PFSK-1 (cell line): Measurements from ENCODE around the gene ERFE.

Experiments used
- FOXP2 ChIP-seq: optimal IDR thresholded peaks from 2 replicates; pipeline ENCODE3; 2011; ENCODE audit warnings: borderline replicate concordance, control low read depth, inconsistent platforms; ENCODE audit not compliant: insufficient read depth; ENCODE audit errors: extremely low read length, extremely low read depth
- POLR2AphosphoS5 ChIP-seq: IDR thresholded peaks from 2 replicates; pipeline ENCODE4 v1.6.1; 2012; ENCODE audit warnings: low read depth, mild to moderate bottlenecking, control low read depth, low read length, moderate library complexity
- REST ChIP-seq, 2 experiments: IDR thresholded peaks; 2 replicates each; pipeline versions ENCODE4 v1.6.1 to v1.8.0; 2011 to 2012; ENCODE audit warnings: low read depth in 2 of 2, low read length in 2 of 2, control low read depth in 1 of 2, inconsistent platforms in 1 of 2, mild to moderate bottlenecking in 1 of 2, moderate library complexity in 1 of 2; ENCODE audit not compliant: insufficient read depth in 1 of 2
- SIN3A ChIP-seq: IDR thresholded peaks from 2 replicates; pipeline ENCODE4 v1.6.1; 2012; ENCODE audit warnings: mild to moderate bottlenecking, low read length, moderate library complexity, borderline replicate concordance; ENCODE audit not compliant: insufficient read depth
- TAF1 ChIP-seq: IDR thresholded peaks from 2 replicates; pipeline ENCODE4 v1.6.1; 2012; ENCODE audit warnings: low read length, control low read depth, borderline replicate concordance; ENCODE audit not compliant: insufficient read depth

The ERFE gene

GRCh38 chr2:238126338-238126737 is 32.4 kb upstream of the ERFE start:
- TF ChIP-seq TAF1: no peak
- no peak for TF ChIP-seq FOXP2
- no peak for TF ChIP-seq SIN3A
- no peak for TF ChIP-seq POLR2AphosphoS5

GRCh38 chr2:238126775-238127164 is 32.0 kb upstream of the ERFE start:
- TF ChIP-seq TAF1 (no peak), FOXP2 (no peak), REST (IDR thresholded peaks at IDR 0.05; ENCODE audit: insufficient read depth in 1 of 2, low read depth in 2 of 2, low read length in 2 of 2) (no peak), SIN3A (no peak), POLR2AphosphoS5 (no peak)

- TF ChIP-seq SIN3A (no peak), REST (IDR thresholded peaks at IDR 0.05; ENCODE audit: insufficient read depth in 1 of 2, low read depth in 2 of 2, low read length in 2 of 2) (no peak), POLR2AphosphoS5 (no peak), FOXP2 (no peak), TAF1 (no peak)
Measured at GRCh38 chr2:238127165-238128060, 31.4 kb upstream of the ERFE start.

- TF ChIP-seq TAF1: no peak
- no peak for TF ChIP-seq REST (IDR thresholded peaks at IDR 0.05; ENCODE audit: insufficient read depth in 1 of 2, low read depth in 2 of 2, low read length in 2 of 2)
- no peak for TF ChIP-seq FOXP2
- TF ChIP-seq POLR2AphosphoS5: no peak
- no peak for TF ChIP-seq SIN3A
Measured at GRCh38 chr2:238128061-238128440, 30.7 kb upstream of the ERFE start.

GRCh38 chr2:238128534-238129001 is 30.2 kb upstream of the ERFE start:
- TF ChIP-seq REST (IDR thresholded peaks at IDR 0.05; ENCODE audit: insufficient read depth in 1 of 2, low read depth in 2 of 2, low read length in 2 of 2): no peak
- TF ChIP-seq SIN3A: no peak
- no peak for TF ChIP-seq TAF1
- TF ChIP-seq POLR2AphosphoS5: no peak
- no peak for TF ChIP-seq FOXP2
